Panc1 (cell line): ENCODE data around the gene MID2. TPM values are rescaled to one million over a fixed set of nuclear protein-coding genes. Genes with fewer than 3 reads are reported as not detected.

Experiments
- ATAC-seq: fragments of 200-7000 bp; cut with Tn5 transposase; 2 replicates; pipeline ENCODE4 v1.9.1; 2020; ENCODE audit warnings: mild to moderate bottlenecking, moderate library complexity
- BruUV-seq: library from RNA; stranded (reverse); fragments of 400-500 nt; replicated peaks from 2 replicates; lab custom pipeline; 2021; lab: Mats Ljungman, UMichigan
- CTCF ChIA-PET: fragments of 300-600 bp; sonication (Branson Sonifier 250); formaldehyde crosslinking; loops from one replicate; lab custom pipeline; 2022; ENCODE audit warnings: antibody characterized with exemption; lab: Charles Lee
- POLR2A ChIA-PET: fragments of 300-600 bp; sonication (Branson Sonifier 250); formaldehyde crosslinking; loops from one replicate; lab custom pipeline; 2022; ENCODE audit warnings: antibody characterized with exemption; lab: Charles Lee
- DNase-seq: peaks from one replicate; pipeline ENCODE4 v3.0.0-alpha.2; 2010; ENCODE audit warnings: low read depth, low spot score
- H3K27ac ChIP-seq: 2 replicates; pipeline ENCODE4 v1.5.1; 2011; ENCODE audit warnings: mild to moderate bottlenecking, low read length, inconsistent platforms
- H3K27me3 ChIP-seq: fragments of 200-500 bp; sonication (Bioruptor generic); 2 replicates; pipeline ENCODE4 v1.6.0; 2014; ENCODE audit warnings: low read length, inconsistent platforms; ENCODE audit not compliant: control insufficient read depth, insufficient read depth
- H3K36me3 ChIP-seq: fragments of 200-500 bp; sonication (Bioruptor generic); 2 replicates; pipeline ENCODE4 v1.5.1; 2014; ENCODE audit warnings: inconsistent platforms, mild to moderate bottlenecking, low read length, moderate library complexity; ENCODE audit not compliant: control insufficient read depth, insufficient read depth
- H3K4me1 ChIP-seq: 2 replicates; pipeline ENCODE4 v1.5.1; 2011; ENCODE audit warnings: inconsistent platforms, mild to moderate bottlenecking, low read length, moderate library complexity; ENCODE audit not compliant: control insufficient read depth, insufficient read depth
- H3K4me3 ChIP-seq, 2 experiments: 2 replicates each; pipeline ENCODE4 v1.5.1; 2011 to 2012; ENCODE audit warnings: low read depth in 2 of 2, low read length in 2 of 2, mild to moderate bottlenecking in 2 of 2, inconsistent platforms in 1 of 2, moderate library complexity in 1 of 2
- H3K9me3 ChIP-seq: fragments of 200-500 bp; sonication (Bioruptor generic); 2 replicates; pipeline ENCODE4 v1.5.1; 2014; ENCODE audit warnings: low read depth, mild to moderate bottlenecking, inconsistent platforms, low read length, moderate library complexity; ENCODE audit not compliant: control insufficient read depth, insufficient read depth
- CTCF ChIP-seq: fragments of 450-650 bp; IDR thresholded peaks from 2 replicates; pipeline ENCODE4 v1.5.1; 2017; ENCODE audit warnings: mild to moderate bottlenecking
- POLR2AphosphoS5 ChIP-seq: IDR thresholded peaks from 2 replicates; pipeline ENCODE4 v1.6.1; 2012; ENCODE audit warnings: mild to moderate bottlenecking, low read depth, low read length, moderate library complexity
- REST ChIP-seq, 2 experiments: IDR thresholded peaks; 2 replicates each; pipeline ENCODE4 v1.6.1; 2011 to 2012; ENCODE audit warnings: low read depth in 2 of 2, control low read depth in 1 of 2, low read length in 1 of 2, mild to moderate bottlenecking in 1 of 2, moderate library complexity in 1 of 2; ENCODE audit not compliant: insufficient read depth in 1 of 2
- SIN3A ChIP-seq: IDR thresholded peaks from 2 replicates; pipeline ENCODE4 v1.6.1; 2012; ENCODE audit warnings: low read depth, mild to moderate bottlenecking, low read length, moderate library complexity, borderline replicate concordance; ENCODE audit not compliant: insufficient read depth
- TCF7L2 ChIP-seq: IDR thresholded peaks from 2 replicates; pipeline ENCODE4 v1.6.1; 2011; ENCODE audit warnings: mild to moderate bottlenecking, low read depth, low read length, inconsistent platforms
- in situ Hi-C: cut with HindIII; loops from 2 replicates; pipeline ENCODE4 v1.10.0; 2016; ENCODE audit warnings: low sequenced_read_pairs, low pct_unique_long_range_greater_than_20kb
- intact Hi-C: fragments of 100-400 bp; cut with micrococcal nuclease; formaldehyde crosslinking; loops from one replicate; pipeline ENCODE4 v1.10.0; 2022; ENCODE audit not compliant: unreplicated experiment
- total RNA-seq: library from RNA; stranded (reverse); gene quantifications from one replicate; pipeline ENCODE4 v1.2.1, GENCODE V29; 2021; ENCODE audit not compliant: unreplicated experiment

The MID2 gene
- total RNA-seq, 1 experiment from 2014 or later, result 24.7 TPM

GRCh38 chrX:107849747-107850421 is 24.2 kb downstream of the MID2 start:
- ChIA-PET POLR2A (no interaction called here), CTCF (no interaction called here)
- intact Hi-C loops (no loop called here), in situ Hi-C loops (no loop called here)
- BruUV-seq, result no TSS peak
- Histone ChIP-seq H3K36me3 (no peaks in the 10 kb centered on the region), H3K4me1 (no peaks in the 10 kb centered on the region), H3K9me3 (no peaks in the 10 kb centered on the region), H3K27ac (no peak overlapping the region), H3K27me3 (no peaks in the 10 kb centered on the region), H3K4me3 (no peak overlapping the region)
- no peak for DNase-seq
- ATAC-seq, result no peak
- TF ChIP-seq SIN3A (no peak), POLR2AphosphoS5 (no peak), CTCF (no peak), TCF7L2 (no peak)

GRCh38 chrX:107850422-107850765 is 24.7 kb downstream of the MID2 start:
- no peak for TF ChIP-seq REST (IDR thresholded peaks at IDR 0.05; ENCODE audit: insufficient read depth in 1 of 2, low read depth in 2 of 2, low read length in 1 of 2)
- TF ChIP-seq POLR2AphosphoS5, result no peak
- TF ChIP-seq CTCF, result no peak
- TF ChIP-seq SIN3A, result no peak
- TF ChIP-seq TCF7L2, result no peak
- BruUV-seq, result no TSS peak
- DNase-seq (no peak), ATAC-seq (no peak)
- H3K36me3 ChIP-seq, result no peaks in the 10 kb centered on the region
- no peaks in the 10 kb centered on the region for H3K9me3 ChIP-seq
- intact Hi-C loops, result no loop called here
- no peaks in the 10 kb centered on the region for H3K4me1 ChIP-seq
- no peak overlapping the region for H3K4me3 ChIP-seq
- H3K27me3 ChIP-seq, result no peaks in the 10 kb centered on the region
- in situ Hi-C loops, result no loop called here
- ChIA-PET POLR2A (no interaction called here), CTCF (no interaction called here)
- H3K27ac ChIP-seq, result no peak overlapping the region
